DMS 273 treated with DMSO at 0.1 percent for 48 hours (cell line): ENCODE data around the gene SPG11.
"Not testable (repeated sequence)": the region's sequence is repeated elsewhere in the genome, so short reads cannot be mapped to it uniquely, and the experiment has no call there.

ENCODE experiments used
- DNase-seq: peaks from one replicate; lab custom pipeline; 2025; lab: John Stamatoyannopoulos, UW

SPG11 gene

DNA sequence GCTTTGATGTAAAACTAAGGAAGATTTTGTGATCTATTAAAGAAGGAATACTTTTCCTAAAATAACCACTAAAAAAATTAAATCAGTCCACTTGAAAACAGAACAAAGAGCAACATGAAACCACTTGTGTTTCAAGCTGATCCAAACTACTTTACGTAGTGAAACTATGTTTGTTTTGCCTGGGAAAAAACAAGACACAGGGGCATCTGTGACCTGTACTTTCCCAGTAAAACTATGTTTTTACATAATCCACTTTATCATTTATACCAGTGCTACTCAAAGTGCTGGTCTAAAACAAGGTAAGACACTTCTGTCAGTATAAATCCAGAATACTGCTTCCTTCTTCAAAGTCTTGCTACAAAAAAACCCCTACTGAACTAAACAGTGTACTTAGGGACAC is 56.7 kb downstream of the SPG11 start:
- DNase-seq = no peak

DNA sequence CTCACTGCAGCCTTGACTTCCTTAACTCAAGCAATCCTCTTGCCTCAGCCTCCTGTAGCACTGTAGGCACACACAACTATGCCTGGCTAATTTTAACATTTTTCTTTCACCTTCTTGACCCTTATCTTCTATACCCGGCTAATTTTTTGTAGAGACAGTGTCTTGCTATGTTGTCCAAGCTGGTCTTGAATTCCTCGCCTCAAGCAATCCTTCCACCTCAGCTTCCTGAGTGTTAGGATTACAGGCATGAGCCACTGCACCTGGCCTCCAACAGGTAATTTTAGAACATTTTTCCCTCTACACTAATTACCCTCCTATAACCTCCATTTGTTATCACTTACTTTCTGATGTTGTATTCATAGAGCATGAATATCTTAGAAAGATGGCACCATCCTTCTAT is 60.3 kb downstream of the SPG11 start:
- no peak for DNase-seq

GRCh38 chr15:44598892-44599291 is 64.6 kb downstream of the SPG11 start:
- no peak for DNase-seq

DNA sequence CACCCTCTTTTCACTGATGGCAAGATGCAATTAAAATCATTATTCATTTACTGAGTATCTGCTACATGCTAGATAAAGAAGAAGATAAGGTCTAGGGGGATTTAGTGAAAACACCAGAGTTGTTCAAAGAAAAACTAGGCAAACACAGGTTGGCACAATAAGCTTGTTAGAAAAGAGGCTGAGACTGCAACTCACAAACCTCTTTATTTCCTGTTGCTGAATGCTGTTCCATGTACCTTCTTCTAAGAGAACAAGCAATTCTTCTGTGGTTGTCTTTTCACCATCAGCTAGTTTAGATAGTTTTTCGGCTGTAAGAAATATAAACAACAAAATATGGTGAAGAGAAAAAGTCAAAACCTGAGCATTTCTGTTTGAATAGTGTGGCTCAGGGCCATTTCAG is 65.4 kb downstream of the SPG11 start:
- DNase-seq = no peak

GRCh38 chr15:44596511-44597010 is 66.9 kb downstream of the SPG11 start:
- no peak for DNase-seq

GRCh38 chr15:44595656-44596510 is 67.6 kb downstream of the SPG11 start:
- DNase-seq = no peak

DNA sequence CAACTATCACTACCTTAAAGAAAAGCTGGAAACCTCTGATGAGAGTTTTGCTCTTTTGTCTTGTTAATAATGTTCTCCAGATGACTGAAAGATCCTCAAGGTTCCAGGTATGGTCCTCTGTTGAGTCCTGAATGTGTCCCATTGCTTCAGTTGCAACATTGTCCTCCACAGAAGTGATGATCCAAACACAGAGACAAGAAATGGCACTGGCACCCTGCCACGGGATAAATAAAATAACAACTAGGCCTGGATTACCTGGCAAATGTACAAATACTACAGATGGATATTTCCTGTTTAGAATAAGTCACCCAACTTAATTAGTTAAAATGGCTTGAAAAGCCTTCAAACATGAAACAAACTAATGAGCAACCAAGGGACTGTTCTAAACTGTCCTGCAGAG is 68.2 kb downstream of the SPG11 start:
- no peak for DNase-seq

GRCh38 chr15:44593042-44593736 is 70.3 kb downstream of the SPG11 start:
- DNase-seq = no peak

GRCh38 chr15:44591326-44591725 is 72.1 kb downstream of the SPG11 start:
- DNase-seq = no peak

DNA sequence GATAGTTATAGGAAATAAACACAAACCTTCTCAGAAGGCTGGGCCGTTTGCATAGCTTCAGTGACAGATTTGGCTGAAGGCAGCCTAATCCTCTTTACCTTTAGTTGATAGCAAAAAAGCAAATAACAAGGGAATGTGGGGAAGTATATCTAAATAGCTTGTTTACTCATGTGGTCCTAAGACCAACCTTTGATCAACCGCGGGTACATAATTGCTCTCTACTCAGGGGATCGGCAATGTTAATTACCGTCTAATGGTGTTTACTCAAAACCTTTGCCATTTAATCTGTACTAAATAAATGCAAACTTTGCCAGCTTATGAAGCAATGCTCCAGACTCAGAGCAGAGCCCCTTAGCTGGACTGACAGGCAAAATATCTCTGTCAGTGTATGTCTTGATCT is 74.9 kb downstream of the SPG11 start:
- no peak for DNase-seq

DNA sequence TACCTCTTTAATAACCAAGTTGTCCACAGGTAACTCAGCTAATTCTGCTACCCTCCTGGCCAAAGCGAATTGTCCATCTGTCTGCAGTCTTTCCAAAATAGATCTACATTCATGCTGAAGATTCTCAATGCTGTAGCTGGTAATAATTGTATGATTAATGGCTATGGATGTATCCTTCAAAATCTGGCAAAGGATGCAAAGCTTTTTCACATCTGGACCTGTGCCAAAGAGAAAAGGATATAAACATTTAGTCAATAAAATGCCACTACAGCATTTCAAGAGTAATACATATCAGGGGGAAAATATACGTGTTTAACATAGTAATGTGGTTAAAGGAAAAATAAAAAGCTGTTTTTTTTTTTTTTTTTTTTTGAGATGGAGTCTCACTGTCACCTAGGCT is 77.8 kb downstream of the SPG11 start:
- no peak for DNase-seq

- no peak for DNase-seq
Measured at GRCh38 chr15:44584162-44584749, 79.2 kb downstream of the SPG11 start.

GRCh38 chr15:44580105-44580504 is 83.4 kb downstream of the SPG11 start:
- DNase-seq = no peak

DNA sequence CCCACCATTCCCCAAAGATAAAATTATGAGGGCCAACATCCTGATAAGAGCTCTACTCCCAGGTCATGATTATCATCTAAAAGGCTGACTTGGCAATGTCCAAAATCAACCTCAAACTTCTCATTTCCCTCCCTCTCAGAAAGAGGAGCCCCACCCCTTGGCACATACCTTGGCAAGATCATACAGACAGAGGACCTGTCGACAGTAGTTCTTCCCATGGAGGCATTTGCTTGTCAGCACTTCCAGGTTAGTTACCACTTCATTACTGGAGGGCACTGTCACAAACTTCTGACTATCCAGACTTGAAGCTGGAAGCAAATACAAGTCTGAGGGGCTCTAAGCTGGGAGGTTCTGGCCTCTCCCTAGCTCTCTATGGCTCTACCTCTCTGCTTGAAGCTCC is 88.7 kb downstream of the SPG11 start:
- DNase-seq = no peak

GRCh38 chr15:44573386-44573785 is 90.1 kb downstream of the SPG11 start:
- no peak for DNase-seq

GRCh38 chr15:44570361-44570760 is 93.1 kb downstream of the SPG11 start:
- no peak for DNase-seq

DNA sequence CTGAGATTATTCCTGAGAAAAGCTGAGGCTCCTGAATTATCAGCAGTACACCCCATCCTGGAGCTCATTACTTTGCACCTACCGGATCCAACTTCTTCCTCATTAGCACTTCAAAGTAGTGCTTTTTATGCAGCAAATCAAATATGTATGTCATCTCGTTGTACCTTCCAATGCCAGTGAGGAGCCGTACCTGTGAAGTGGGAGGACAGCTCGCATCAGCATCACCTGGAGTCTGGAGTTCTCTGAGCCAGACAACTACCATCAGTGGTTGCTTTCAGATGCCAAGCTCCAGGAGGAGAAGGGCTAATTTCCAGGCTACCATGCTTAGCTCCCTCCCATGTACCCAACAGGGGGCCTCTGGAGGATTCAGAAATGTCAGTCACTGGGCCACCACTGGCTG is 94.1 kb downstream of the SPG11 start:
- no peak for DNase-seq

DNA sequence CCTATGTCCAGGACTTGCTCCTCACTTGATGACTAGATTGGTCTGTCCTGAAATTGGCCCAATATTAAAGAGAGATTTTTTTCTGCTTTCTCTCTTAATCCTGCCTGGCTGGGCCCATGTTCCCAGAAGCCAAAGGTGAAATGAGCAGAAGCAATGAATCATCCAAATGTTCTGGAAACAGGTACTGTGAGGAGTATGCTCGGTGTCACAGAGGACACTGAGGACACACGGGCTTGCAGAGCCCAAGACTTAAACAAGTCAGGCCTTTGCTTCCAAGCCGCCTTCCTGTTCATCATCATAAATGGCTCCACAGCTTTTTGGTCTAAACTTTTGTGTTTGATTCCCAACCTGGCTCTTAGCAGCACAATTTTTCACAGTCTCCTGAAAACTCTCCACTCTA is 95.1 kb downstream of the SPG11 start:
- no peak for DNase-seq

DNA sequence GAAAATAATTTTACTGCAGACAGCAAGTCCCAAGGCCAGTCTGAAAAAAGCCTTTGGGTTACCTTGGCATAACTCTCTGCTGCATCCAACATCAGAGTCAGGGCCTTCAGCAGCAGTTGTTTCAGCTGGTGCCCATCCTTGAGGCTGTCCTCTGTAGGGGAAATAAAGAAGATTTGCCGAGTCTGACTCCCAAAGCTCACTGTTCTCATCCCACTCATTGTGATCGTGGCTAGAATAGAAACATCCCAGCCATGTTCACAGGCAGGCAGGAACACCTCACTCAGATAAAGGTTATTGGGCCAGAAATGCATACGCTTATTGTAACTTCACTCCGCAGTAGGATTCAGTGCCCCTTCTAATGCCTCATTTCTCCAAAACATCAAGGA is 97.3 kb downstream of the SPG11 start:
- no peak for DNase-seq

GRCh38 chr15:44565387-44566154 is 97.9 kb downstream of the SPG11 start:
- no peak for DNase-seq

- DNase-seq = not testable (repeated sequence)
Measured at GRCh38 chr15:44560926-44561325, 102.5 kb downstream of the SPG11 start.
